IMR-90 (cell line): ENCODE data around the gene SCYL3. TPM values are rescaled to one million over a fixed set of nuclear protein-coding genes. Genes with fewer than 3 reads are reported as not detected.

Experiments used
- ATAC-seq: fragments of 200-7000 bp; cut with Tn5 transposase; 2 replicates; pipeline ENCODE4 v1.9.1; 2020; ENCODE audit warnings: low read depth, mild to moderate bottlenecking, moderate library complexity
- BruUV-seq: library from RNA; stranded (reverse); fragments of 400-500 nt; replicated peaks from 2 replicates; lab custom pipeline; 2021; lab: Mats Ljungman, UMichigan
- CTCF ChIA-PET: fragments of 300-600 bp; formaldehyde crosslinking; extraction: SDS; loops from one replicate; lab custom pipeline; 2021; ENCODE audit warnings: antibody characterized with exemption; lab: Yijun Ruan, JAX
- POLR2A ChIA-PET: fragments of 300-600 bp; sonication (Branson Sonifier 250); formaldehyde crosslinking; loops from one replicate; lab custom pipeline; 2022; ENCODE audit warnings: antibody characterized with exemption; ENCODE audit not compliant: unreplicated experiment; lab: Charles Lee
- DNase-seq: peaks from one replicate; pipeline ENCODE4 v3.0.0; 2013
- H2AFZ ChIP-seq: replicated peaks from 2 replicates; pipeline ENCODE3; 2013; ENCODE audit warnings: low read length, mild to moderate bottlenecking; ENCODE audit not compliant: poor library complexity
- H2AK5ac ChIP-seq: 2 replicates; pipeline ENCODE4 v1.6.1; 2013; ENCODE audit warnings: low read depth, low read length, inconsistent platforms
- H2AK9ac ChIP-seq: replicated peaks from 2 replicates; pipeline ENCODE3; 2013; ENCODE audit warnings: mild to moderate bottlenecking, low read depth, low read length, moderate library complexity; ENCODE audit not compliant: poor library complexity
- H2BK120ac ChIP-seq: 2 replicates; pipeline ENCODE4 v1.6.1; 2013; ENCODE audit warnings: low read depth, low read length, inconsistent platforms
- H2BK15ac ChIP-seq: 3 replicates; pipeline ENCODE4 v1.6.1; 2013; ENCODE audit warnings: low read depth, low read length, inconsistent platforms
- H2BK20ac ChIP-seq: 2 replicates; pipeline ENCODE4 v1.6.1; 2013; ENCODE audit warnings: low read depth, mild to moderate bottlenecking, inconsistent platforms, low read length, moderate library complexity
- H2BK5ac ChIP-seq: 2 replicates; pipeline ENCODE4 v1.6.1; 2013; ENCODE audit warnings: mild to moderate bottlenecking, low read depth, low read length, inconsistent platforms; ENCODE audit not compliant: poor library complexity, severe bottlenecking
- H3K14ac ChIP-seq: replicated peaks from 2 replicates; pipeline ENCODE4 v1.6.1; 2013; ENCODE audit warnings: low read depth, low read length, inconsistent platforms
- H3K18ac ChIP-seq: 2 replicates; pipeline ENCODE4 v1.6.1; 2013; ENCODE audit warnings: low read depth, low read length, control low read depth
- H3K23ac ChIP-seq: 2 replicates; pipeline ENCODE4 v1.6.1; 2013; ENCODE audit warnings: low read depth, low read length, inconsistent platforms
- H3K27ac ChIP-seq: 2 replicates; pipeline ENCODE4 v1.5.1; 2013; ENCODE audit warnings: mild to moderate bottlenecking, control low read depth, low read length; ENCODE audit not compliant: insufficient read depth
- H3K27me3 ChIP-seq: 2 replicates; pipeline ENCODE4 v1.6.1; 2013; ENCODE audit warnings: low read length; ENCODE audit not compliant: control insufficient read depth, insufficient read depth
- H3K36me3 ChIP-seq: 2 replicates; pipeline ENCODE4 v1.6.1; 2013; ENCODE audit warnings: low read length, mixed read lengths; ENCODE audit not compliant: control insufficient read depth, insufficient read depth
- H3K4ac ChIP-seq: 2 replicates; pipeline ENCODE4 v1.6.1; 2013; ENCODE audit warnings: low read depth, low read length, inconsistent platforms
- H3K4me1 ChIP-seq: 2 replicates; pipeline ENCODE4 v1.6.1; 2013; ENCODE audit warnings: low read length, mixed read lengths; ENCODE audit not compliant: control insufficient read depth, insufficient read depth
- H3K4me2 ChIP-seq: 2 replicates; pipeline ENCODE4 v1.6.1; 2013; ENCODE audit warnings: low read depth, mild to moderate bottlenecking, control low read depth, low read length, moderate library complexity
- H3K4me3 ChIP-seq: 2 replicates; pipeline ENCODE4 v1.5.1; 2013; ENCODE audit warnings: low read depth, mild to moderate bottlenecking, control low read depth, low read length, moderate library complexity; ENCODE audit not compliant: insufficient read depth
- H3K56ac ChIP-seq: 2 replicates; pipeline ENCODE4 v1.6.1; 2013; ENCODE audit warnings: low read length, inconsistent platforms; ENCODE audit not compliant: insufficient read depth; ENCODE audit errors: extremely low read depth
- H3K79me1 ChIP-seq, 2 experiments: 2 replicates each; pipeline ENCODE4 v1.6.1; 2013; ENCODE audit warnings: low read length in 2 of 2, inconsistent platforms in 1 of 2, low read depth in 1 of 2
- H3K9ac ChIP-seq: 2 replicates; pipeline ENCODE4 v1.6.1; 2013; ENCODE audit warnings: low read depth, low read length, control low read depth
- H3K9me1 ChIP-seq: 2 replicates; pipeline ENCODE4 v1.6.1; 2013; ENCODE audit warnings: low read length, inconsistent platforms; ENCODE audit not compliant: insufficient read depth
- H3K9me3 ChIP-seq: 2 replicates; pipeline ENCODE4 v1.6.1; 2013; ENCODE audit warnings: low read length; ENCODE audit not compliant: control insufficient read depth, insufficient read depth
- H4K20me1 ChIP-seq: 2 replicates; pipeline ENCODE4 v1.6.1; 2013; ENCODE audit warnings: low read length, inconsistent platforms; ENCODE audit not compliant: insufficient read depth
- H4K5ac ChIP-seq: 2 replicates; pipeline ENCODE4 v1.6.1; 2013; ENCODE audit warnings: mild to moderate bottlenecking, low read depth, low read length, control low read depth
- H4K8ac ChIP-seq, 2 experiments: 2 replicates each; pipeline ENCODE4 v1.6.1; 2013; ENCODE audit warnings: low read depth in 2 of 2, low read length in 2 of 2, control low read depth in 1 of 2, inconsistent platforms in 1 of 2
- H4K91ac ChIP-seq: 2 replicates; pipeline ENCODE4 v1.6.1; 2013; ENCODE audit warnings: low read depth, low read length, inconsistent platforms; ENCODE audit not compliant: insufficient read depth
- BHLHE40 ChIP-seq: fragments of 150-350 bp; IDR thresholded peaks from 2 replicates; pipeline ENCODE4 v1.6.1; 2016; ENCODE audit warnings: mild to moderate bottlenecking, low read depth, low read length
- RFX5 ChIP-seq: IDR thresholded peaks from 2 replicates; pipeline ENCODE4 v1.8.0; 2012; ENCODE audit warnings: low read depth, mild to moderate bottlenecking, low read length, moderate library complexity
- WGBS, 2 experiments: methylation state at CpG; one replicate each; pipeline versions ENCODE4 v1.1.5 to v1.1.7; 2013; ENCODE audit warnings: missing lambda C conversion rate in 2 of 2; ENCODE audit not compliant: insufficient read length in 1 of 2; ENCODE audit errors: extremely low coverage in 2 of 2; 5-methylcytosine and 5-hydroxymethylcytosine counted together
- dilution Hi-C: fragments of 300-500 bp; cut with HindIII; formaldehyde crosslinking; loops from one replicate; pipeline ENCODE4 v1.14.3; 2018; ENCODE audit warnings: low sequenced_read_pairs; ENCODE audit not compliant: unreplicated experiment
- in situ Hi-C: fragments of 300-500 bp; cut with MboI; formaldehyde crosslinking; loops from 3 replicates; pipeline ENCODE4 v1.14.3; 2019; ENCODE audit warnings: low sequenced_read_pairs, inconsistent platforms, mixed read lengths
- intact Hi-C: fragments of 100-400 bp; cut with micrococcal nuclease; formaldehyde crosslinking; loops from 2 replicates; pipeline ENCODE4 v1.10.0; 2022
- polyA plus RNA-seq, 3 experiments: library from polyadenylated mRNA; depleted of rRNA; stranded (reverse); fragments of >200 nt; gene quantifications; 2 replicates each; pipeline ENCODE4 v1.2.3, GENCODE V29; 2012; ENCODE audit warnings: low replicate concordance in 1 of 3
- total RNA-seq: library from RNA; depleted of rRNA; stranded (reverse); fragments of >200 nt; gene quantifications from 2 replicates; pipeline ENCODE4 v1.2.3, GENCODE V29; 2012
- TF ChIP-seq, protein P1 (sequence below): conservative IDR thresholded peaks from 2 replicates; pipeline ENCODE4 v1.5.1; 2012; ENCODE audit warnings: mild to moderate bottlenecking, low read depth, low read length, improper control_type of control experiment
- TF ChIP-seq, protein P2 (sequence below): fragments of 150-350 bp; IDR thresholded peaks from 2 replicates; pipeline ENCODE4 v1.6.1; 2017; ENCODE audit warnings: mild to moderate bottlenecking, antibody characterized with exemption, low read length, low read depth

SCYL3 gene
- total and polyA plus RNA-seq, 2 of the 4 experiments (the other 2 are of a cell fraction): 3.9 to 8.4 TPM

DNA sequence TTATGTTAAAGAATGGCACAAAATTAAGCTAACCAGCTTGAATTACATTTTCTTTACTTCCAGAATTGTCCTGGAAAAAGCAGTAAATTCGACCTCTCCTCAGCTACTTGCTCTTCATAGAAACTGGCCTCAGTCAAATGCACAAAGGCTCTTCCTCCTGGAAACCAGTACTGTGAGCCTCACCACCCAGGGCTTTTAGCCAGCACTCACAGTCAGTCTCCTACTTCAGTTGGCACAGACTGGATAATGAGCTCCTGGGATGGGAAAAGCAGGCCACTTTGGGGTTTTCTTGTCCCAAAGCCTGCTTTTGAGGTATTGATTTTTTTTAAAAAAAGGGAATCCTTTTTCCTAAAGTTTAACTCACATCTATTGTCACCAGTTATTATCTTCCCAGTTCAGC, 40.4 kb downstream of the SCYL3 start:
- ATAC-seq: no peak
- no peak for DNase-seq
- no CpG with 5 or more reads among the region's 1 CpG for WGBS, 2 experiments
- no TSS peak for BruUV-seq
- Histone ChIP-seq H3K79me1 (peaks cover 4% of the 10 kb centered on the region in 2 experiments; a peak in 2 of 4 replicates), H3K4me3 (no peak overlapping the region), H2AK5ac (no peak overlapping the region), H4K8ac (no peak overlapping the region), H3K27ac (no peak overlapping the region), H2BK15ac (no peak overlapping the region), H3K4me2 (no peak overlapping the region), H2AK9ac (no peak overlapping the region), H3K36me3 (peaks cover 26% of the 10 kb centered on the region), H2BK120ac (no peak overlapping the region), H3K56ac (no peak overlapping the region), H4K5ac (no peak overlapping the region), H4K20me1 (no peaks in the 10 kb centered on the region), H4K91ac (no peak overlapping the region), H3K4me1 (no peaks in the 10 kb centered on the region), H3K4ac (no peak overlapping the region), H3K23ac (no peak overlapping the region), H2BK20ac (no peak overlapping the region), H3K27me3 (no peaks in the 10 kb centered on the region), H3K9ac (no peak overlapping the region), H2AFZ (no peak overlapping the region), H3K9me1 (no peaks in the 10 kb centered on the region; the same call in 1 of the 2 replicates), H3K18ac (no peak overlapping the region), H3K14ac (no peak overlapping the region), H3K9me3 (no peaks in the 10 kb centered on the region), H2BK5ac (no peak overlapping the region)
- ChIA-PET POLR2A (no interaction called here), CTCF (no interaction called here)
- in situ Hi-C loops: no loop called here
- intact Hi-C loops: no loop called here
- no peak for TF ChIP-seq RFX5
- TF ChIP-seq, protein P1, sequence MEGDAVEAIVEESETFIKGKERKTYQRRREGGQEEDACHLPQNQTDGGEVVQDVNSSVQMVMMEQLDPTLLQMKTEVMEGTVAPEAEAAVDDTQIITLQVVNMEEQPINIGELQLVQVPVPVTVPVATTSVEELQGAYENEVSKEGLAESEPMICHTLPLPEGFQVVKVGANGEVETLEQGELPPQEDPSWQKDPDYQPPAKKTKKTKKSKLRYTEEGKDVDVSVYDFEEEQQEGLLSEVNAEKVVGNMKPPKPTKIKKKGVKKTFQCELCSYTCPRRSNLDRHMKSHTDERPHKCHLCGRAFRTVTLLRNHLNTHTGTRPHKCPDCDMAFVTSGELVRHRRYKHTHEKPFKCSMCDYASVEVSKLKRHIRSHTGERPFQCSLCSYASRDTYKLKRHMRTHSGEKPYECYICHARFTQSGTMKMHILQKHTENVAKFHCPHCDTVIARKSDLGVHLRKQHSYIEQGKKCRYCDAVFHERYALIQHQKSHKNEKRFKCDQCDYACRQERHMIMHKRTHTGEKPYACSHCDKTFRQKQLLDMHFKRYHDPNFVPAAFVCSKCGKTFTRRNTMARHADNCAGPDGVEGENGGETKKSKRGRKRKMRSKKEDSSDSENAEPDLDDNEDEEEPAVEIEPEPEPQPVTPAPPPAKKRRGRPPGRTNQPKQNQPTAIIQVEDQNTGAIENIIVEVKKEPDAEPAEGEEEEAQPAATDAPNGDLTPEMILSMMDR: no peak
- no peak for TF ChIP-seq BHLHE40
- TF ChIP-seq, protein P2, sequence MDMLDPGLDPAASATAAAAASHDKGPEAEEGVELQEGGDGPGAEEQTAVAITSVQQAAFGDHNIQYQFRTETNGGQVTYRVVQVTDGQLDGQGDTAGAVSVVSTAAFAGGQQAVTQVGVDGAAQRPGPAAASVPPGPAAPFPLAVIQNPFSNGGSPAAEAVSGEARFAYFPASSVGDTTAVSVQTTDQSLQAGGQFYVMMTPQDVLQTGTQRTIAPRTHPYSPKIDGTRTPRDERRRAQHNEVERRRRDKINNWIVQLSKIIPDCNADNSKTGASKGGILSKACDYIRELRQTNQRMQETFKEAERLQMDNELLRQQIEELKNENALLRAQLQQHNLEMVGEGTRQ: no peak
- dilution Hi-C loops: no loop called here
